Endometrium (tissue), 2 donors: ENCODE data around the gene MMP20.

Source experiments
- FAIRE-seq: peaks from 2 replicates; lab custom pipeline; 2012; peaks lifted over from hg19 to GRCh38; lab: Jason Lieb, UNC
- donor health status: control.
- donor health status: control.

Gene MMP20

DNA sequence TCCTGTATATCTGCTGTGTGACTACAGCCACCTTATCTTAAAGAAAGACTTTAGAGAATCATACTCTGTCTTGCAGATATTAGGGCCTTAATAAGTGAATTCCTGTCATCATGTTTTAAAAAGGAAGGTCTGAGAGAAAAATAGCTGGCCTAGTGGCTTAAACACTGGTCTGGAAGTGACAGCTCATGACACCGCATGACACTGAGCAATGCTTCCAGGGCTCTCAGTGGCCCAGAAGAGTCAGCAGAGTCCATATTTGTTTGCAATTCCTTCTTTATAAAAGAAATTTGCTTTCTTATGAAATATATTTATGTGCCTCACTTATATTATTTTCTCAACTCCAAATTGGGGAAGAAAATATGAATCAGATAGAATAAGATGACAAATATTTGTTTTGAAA is 33.0 kb downstream of the MMP20 start:
- FAIRE-seq = no peak

DNA sequence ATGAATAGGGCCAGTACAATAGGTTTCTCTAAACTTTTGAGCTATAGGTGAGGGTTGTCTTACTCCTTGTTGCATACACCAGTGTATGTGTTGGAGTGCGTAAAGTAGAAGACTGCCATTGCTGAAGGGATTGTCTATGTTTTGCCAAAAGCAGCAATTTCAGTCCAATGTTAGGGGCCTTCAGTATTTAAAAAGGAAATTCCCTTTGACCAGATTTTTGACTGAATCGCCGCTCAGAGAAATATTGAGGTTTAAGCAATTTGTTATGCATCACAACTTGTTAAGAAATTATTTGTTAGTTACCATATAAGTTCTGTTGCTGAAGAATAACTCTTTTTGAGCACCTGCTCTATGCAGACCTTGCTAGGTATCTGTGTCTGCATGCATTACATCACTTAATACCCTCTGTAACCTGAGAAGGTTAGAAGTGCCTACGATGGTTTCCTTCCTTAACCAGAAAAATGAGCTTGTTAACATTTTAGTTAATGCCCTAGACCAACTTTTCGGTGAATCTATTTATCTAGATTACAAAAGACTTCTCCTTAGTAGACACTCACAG is 33.9 kb downstream of the MMP20 start:
- FAIRE-seq = no peak

DNA sequence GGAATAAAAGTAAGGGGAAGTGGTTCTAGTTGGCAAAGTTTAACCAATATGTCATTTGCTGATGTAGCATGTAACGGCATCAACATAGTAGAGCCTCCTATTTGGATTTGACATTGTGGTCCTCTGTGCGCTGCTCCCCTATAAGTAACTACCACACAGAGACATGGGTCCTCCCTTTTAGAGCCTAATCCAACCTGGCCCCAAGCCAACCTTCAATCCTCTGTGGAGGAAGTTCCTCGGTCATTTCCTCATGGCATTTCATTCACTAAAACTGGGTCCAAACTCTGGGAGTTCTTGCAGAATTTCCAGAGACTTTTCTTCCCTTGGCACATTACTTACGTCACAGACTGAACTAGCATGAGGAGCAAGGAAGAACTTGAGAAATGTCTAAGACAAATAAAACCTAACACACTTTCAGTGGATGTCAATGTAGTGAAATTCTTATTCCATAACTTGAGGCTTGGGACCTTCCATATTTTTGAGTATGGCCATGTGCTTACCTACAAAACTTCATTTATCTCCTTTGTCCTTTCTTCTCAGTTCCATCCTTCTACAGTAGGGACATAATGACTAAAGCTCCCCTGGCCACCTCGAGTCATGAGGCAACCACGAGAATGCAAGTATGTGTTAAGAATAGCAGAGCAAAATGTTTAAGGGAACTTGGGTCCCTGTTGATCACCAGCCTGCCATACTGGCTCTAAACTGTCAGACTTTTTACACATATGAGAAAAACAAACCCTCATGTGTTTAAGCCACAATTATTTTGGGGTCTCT is 34.7 kb downstream of the MMP20 start:
- FAIRE-seq = no peak

DNA sequence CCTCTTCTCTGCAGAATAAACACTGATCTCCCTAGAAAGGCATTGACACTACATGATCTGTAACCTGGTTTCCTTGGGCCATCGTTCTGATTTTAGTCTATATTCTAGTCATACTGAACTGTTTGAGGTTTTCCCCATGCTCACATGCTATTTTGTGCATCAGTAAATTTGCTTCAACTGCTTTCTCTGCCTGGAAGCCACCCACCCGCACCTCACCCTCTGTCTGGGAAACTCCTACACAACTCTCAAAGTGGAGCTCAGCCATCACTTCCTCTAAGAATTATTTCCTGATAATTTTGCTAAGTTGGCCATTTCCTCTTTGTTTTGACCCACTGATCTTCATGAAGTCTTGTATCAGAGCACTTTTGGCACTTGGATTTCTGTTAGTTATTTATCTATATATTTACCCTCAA is 36.1 kb downstream of the MMP20 start:
- no peak for FAIRE-seq

DNA sequence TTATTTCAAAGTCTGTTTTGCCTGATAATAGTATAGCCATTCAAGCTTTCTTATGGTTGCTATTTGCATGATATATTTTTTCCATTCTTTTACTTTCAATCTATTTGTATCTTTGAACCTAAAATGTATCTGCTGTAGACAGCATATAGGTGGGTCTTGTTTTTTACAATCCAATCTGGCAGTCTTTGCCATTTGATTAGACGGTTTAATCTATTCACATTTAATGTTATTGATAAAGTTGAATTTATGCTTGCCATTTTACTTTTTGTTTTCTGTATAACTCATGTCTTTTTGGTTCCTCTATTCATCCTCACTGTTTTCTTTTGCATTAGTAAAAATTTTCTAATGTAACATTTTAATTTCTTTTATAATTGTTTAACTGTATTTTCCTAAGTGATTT is 37.4 kb downstream of the MMP20 start:
- no peak for FAIRE-seq

DNA sequence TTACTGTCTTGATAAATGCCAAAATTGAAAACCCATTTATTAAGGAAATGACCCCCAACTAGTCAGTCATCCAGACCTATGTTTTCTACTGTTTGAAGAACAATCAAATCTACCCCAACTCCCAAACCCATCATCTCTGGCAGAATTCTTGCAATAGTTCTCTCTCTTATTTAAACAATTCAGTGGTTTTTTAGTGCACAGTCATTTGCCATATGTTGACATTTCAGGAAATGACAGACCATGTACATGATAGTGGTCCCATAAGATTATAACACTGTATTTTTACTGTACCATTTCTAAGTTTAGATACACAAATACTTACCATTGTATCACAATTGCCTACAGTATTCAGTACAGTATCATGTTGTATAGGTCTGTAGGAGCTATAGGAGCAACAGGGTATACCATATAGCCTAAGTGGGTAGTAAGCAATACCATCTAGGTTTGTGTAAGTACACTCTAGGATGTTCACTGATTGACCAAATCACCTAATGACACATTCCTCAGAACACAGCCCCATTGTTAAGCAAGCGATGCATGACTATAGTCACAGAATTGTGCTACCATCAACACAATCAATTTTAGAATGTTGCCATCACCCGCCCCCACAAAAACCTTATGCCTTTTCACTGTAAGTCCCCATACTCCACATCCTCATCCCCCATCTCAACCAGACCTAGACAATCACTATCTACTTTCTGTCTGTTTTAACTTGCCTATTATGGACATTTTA is 41.8 kb downstream of the MMP20 start:
- no peak for FAIRE-seq

GRCh38 chr11:102582140-102582539 is 43.0 kb downstream of the MMP20 start:
- no peak for FAIRE-seq

DNA sequence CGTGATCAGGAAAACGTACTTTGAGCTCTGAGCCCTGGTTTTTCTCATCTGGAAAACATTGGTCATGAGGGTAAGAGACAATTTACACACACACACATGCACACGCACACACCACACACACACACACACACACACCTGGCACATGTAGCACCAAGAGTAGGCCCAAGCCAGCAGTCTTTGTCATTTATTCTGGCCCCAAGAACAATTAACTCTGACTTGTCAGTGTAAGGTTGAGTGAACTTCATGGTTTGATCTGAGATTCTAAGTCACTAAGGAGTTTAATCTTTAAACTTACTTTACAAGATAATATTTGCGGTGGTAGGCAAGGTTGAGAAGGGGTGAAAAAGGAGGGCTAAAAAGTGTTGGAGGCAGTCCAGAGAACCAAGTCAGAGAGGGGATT is 44.1 kb downstream of the MMP20 start:
- FAIRE-seq = no peak

DNA sequence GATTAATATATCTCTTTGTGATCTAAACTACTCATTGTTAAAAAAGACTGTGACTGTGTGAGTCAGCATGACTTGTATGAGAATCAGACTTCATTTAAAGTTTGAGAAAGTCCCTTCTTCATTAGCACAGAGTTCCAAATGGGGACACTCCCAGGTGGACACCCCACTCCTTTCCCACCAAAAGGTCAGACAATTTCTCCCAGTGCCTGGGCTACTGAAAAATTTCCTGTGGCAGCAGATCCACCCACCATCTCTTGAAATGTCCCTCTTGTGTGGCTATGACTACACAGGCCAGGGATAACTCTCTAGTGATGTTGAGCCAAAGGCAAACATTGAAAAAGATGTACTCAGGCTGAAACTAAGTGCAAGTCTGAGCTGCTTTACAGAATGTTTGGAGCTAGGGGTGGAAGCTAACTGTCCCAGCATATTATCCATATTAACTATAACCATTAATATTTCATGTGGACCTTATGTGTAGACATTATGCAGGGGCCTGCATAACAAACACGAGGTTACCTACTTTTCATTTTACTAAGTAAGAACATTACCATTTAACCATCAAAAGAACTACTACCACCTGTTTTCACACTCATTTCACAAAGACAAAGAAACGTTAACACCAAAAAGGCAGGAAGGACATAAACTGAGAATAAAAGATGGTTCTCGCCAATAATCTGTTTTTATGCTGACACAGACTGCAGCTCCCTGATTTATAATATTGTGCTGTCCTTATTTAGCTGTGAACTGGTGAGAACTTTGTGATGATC is 44.8 kb downstream of the MMP20 start:
- FAIRE-seq = no peak

DNA sequence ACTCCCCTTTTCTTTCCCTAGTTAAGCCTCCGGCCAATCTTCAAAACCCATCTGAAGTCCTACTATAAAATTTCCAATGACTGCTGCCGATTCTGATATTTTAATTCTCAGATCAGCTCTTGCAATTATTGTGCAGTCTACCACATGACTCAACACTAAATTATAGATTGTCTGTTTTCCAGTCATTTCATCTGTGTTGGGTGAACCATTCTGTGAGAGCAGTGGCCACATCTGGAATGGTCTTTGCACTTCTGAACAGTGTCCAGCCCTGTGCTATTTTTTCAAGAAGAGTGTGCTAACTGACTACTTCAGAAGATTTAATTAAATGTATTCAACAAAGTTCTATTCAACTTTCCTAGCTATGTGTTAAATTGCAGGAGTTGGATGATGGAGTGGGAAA is 47.4 kb downstream of the MMP20 start:
- FAIRE-seq = no peak

- FAIRE-seq = no peak
Observed at GRCh38 chr11:102577182-102577581, 48.0 kb downstream of the MMP20 start.

DNA sequence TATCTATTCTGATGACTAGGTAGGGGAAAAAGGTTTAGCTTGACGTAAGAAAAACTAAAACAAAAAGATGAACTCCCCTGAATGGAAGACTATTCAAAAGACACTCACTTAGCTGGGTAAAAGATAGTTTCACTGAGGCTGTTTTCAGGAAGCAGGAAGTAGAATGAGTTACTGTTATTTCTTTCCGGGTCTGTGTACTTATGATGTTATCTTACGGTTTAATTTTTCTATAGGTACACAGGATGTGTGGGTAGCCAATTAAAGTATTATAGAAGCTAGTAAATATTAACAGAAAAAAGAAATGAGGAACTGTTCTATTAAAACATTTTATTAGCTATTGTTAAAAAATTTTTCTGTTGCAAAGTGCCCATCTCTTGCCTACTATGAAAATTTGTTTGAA is 48.8 kb downstream of the MMP20 start:
- FAIRE-seq = no peak

GRCh38 chr11:102575012-102575411 is 50.1 kb downstream of the MMP20 start:
- FAIRE-seq = no peak

DNA sequence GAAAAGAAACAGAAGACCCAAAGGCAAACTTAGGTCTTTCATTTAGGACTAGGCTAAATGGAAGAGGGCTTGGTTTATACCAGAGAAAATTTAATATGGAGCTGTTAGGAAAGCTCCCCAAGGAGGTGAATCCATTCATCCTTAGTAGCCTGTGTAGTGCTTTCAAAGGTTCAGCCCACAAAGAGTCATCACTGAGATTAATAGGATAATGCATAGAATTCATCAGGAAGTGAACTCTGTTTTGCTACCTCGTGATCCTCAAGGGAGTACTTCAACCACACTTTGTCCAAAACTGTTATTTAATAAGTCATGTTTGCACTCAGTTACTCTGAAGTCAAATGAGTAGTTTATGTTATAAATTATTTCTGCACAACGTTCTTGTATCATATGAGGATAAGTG is 51.3 kb downstream of the MMP20 start:
- FAIRE-seq = no peak

- FAIRE-seq = peak; percentile 84
Observed at GRCh38 chr11:102572554-102573220, 52.4 kb downstream of the MMP20 start.

GRCh38 chr11:102568851-102569250 is 56.3 kb downstream of the MMP20 start:
- no peak for FAIRE-seq

GRCh38 chr11:102566112-102566511 is 59.0 kb downstream of the MMP20 start:
- FAIRE-seq = no peak

DNA sequence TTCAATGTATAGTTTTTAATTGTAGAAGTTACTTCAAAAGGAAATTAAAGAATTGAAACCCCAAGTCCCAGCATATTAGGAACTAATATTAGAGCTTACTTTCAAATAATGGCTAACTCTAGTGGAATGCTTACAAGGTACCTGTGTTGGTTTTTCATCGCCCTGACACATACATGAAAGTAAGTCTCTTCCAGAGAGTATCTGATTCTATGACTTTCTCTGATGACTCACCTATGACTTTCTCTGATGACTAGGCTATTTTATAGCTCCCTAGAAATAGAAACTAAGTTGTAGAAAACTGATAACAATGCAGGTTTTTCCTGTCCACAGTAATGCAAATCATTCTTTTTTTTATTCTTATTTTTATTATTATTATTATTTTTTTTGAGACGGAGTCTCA is 61.0 kb downstream of the MMP20 start:
- no peak for FAIRE-seq

- no peak for FAIRE-seq
Observed at GRCh38 chr11:102561636-102562035, 63.5 kb downstream of the MMP20 start.

GRCh38 chr11:102560555-102561011 is 64.5 kb downstream of the MMP20 start:
- FAIRE-seq = peak; percentile 85

DNA sequence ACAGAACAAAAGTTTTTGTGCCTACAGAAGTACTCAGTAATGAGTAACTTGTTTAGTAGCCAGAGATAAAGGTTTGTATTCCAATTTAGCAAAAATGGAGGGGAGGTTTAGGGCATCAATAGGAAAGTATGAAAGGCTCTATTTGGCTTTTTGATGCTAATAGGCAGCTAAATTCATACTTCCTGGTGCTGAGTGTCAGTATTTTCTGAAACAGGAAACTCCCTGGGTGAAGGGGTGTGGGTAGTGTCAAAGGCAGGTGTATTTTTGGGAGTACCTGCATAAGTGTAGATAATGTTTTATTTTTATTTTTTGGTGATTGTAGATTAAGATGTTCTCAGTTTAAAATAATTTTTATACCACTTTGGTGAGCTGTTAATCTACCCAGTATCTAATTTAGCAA is 65.3 kb downstream of the MMP20 start:
- FAIRE-seq = no peak

DNA sequence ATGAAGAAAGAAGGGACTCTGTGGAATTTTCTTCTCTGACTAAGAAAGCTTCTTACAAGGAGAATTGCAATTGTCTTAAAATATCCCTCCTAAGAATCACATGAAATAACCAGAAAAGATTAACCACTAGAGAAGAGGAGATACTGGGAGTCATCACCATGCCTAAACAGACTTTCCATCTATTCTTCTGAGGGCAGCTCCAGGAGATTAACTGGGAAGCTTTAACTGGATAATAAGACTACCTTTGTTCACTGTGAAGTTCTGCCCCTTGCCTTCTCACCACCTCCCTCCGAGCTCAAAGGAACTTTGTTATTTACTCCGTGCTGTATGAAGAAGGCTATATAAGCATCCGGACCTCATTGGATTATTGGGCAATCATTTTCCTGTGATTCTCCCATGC is 70.0 kb downstream of the MMP20 start:
- FAIRE-seq = no peak
